GM18520 (cell line): Measurements from ENCODE around the gene PUS7L.

Experiments used
- ATAC-seq: cut with Tn5 transposase; IDR thresholded peaks from one replicate; pipeline ENCODE4 v1.9.1; 2021; ENCODE audit not compliant: unreplicated experiment

Gene PUS7L, protein sequence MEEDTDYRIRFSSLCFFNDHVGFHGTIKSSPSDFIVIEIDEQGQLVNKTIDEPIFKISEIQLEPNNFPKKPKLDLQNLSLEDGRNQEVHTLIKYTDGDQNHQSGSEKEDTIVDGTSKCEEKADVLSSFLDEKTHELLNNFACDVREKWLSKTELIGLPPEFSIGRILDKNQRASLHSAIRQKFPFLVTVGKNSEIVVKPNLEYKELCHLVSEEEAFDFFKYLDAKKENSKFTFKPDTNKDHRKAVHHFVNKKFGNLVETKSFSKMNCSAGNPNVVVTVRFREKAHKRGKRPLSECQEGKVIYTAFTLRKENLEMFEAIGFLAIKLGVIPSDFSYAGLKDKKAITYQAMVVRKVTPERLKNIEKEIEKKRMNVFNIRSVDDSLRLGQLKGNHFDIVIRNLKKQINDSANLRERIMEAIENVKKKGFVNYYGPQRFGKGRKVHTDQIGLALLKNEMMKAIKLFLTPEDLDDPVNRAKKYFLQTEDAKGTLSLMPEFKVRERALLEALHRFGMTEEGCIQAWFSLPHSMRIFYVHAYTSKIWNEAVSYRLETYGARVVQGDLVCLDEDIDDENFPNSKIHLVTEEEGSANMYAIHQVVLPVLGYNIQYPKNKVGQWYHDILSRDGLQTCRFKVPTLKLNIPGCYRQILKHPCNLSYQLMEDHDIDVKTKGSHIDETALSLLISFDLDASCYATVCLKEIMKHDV

DNA sequence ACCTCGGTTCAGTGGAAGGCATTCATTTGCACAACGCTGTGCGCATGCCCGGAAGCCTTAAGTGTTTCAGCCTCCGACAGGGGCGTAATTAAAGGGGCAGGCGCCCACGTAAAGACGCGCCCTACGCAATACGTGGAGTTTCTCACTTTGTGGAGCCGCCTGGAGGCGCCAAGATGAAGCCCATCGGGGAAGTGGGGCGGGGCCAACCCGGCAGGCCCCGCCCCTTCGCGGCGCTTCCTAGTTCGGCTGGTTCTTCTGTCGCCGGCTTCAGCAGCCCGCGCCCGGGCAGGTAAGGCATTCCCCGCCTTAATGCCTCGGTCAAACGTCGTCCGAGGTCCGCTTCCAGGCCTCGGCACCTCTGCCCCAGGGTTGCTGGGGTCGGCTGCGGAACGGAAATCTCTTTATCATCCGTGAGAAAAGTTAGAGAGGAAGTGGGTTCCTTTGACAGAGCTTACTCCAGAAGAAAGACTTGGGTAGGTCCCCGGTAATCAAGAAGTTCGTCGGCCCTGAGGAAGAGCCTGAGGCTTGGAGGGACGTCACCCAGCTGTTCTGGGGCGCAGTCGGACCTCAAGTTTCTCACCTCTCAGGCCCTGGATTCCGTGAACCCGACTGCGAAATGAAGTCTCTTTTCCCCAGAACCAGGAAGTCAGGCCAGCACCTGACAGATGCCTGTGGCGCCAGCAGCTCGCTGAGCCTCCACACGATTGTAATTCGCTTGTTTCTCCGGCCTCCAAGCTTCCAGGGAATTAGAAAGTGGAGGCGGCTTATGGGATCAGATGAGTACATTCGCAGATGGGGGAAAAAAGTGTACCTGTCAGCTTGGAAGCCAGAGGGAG, at the start of gene PUS7L, which contains the start of gene IRAK4:
Gene PUS7L, minus strand, starts transcription at position 63 of the 836 bp plus-strand sequence. CDS start 3,545 bp downstream, outside the sequence.
Gene IRAK4, plus strand, starts transcription at position 224 of the 836 bp plus-strand sequence. CDS start 9,161 bp downstream, outside the sequence.
- peak; percentile 98 for ATAC-seq

DNA sequence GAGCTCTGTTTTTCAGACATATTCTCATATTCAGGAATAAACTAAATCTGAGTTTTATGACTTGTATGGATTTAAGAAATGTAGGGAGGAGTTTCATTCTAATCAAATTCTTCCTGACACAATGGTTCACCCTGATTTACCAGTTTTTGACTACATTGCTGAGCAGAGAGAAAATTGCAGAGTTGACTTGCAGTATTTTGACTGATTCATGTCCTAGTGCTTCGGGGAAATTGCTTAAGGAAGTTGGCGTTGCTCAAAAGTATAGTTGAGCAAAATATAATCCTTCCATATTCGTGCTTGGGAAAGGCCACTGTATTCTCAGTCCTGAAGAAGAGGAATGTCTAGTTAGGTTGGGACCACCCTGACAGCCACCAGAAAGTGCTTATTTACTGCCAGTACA, 48.8 kb upstream of the PUS7L start:
- ATAC-seq = no peak

DNA sequence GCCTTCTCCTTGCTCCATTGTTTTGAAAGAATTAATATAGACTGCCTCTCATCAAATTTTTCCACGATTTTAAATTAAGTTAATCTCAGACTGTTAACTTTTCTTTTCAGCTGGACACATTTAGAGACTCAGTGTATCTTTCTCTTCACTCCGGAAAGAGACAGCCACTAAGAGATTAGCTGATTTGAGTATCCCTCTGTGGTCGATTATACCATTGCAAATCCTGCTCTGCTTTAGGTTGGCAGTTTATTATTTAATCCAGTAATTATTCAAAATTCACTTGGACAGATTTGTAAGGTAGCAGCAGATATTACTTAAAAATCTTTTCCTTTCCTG, 48.1 kb upstream of the PUS7L start:
- no peak for ATAC-seq

DNA sequence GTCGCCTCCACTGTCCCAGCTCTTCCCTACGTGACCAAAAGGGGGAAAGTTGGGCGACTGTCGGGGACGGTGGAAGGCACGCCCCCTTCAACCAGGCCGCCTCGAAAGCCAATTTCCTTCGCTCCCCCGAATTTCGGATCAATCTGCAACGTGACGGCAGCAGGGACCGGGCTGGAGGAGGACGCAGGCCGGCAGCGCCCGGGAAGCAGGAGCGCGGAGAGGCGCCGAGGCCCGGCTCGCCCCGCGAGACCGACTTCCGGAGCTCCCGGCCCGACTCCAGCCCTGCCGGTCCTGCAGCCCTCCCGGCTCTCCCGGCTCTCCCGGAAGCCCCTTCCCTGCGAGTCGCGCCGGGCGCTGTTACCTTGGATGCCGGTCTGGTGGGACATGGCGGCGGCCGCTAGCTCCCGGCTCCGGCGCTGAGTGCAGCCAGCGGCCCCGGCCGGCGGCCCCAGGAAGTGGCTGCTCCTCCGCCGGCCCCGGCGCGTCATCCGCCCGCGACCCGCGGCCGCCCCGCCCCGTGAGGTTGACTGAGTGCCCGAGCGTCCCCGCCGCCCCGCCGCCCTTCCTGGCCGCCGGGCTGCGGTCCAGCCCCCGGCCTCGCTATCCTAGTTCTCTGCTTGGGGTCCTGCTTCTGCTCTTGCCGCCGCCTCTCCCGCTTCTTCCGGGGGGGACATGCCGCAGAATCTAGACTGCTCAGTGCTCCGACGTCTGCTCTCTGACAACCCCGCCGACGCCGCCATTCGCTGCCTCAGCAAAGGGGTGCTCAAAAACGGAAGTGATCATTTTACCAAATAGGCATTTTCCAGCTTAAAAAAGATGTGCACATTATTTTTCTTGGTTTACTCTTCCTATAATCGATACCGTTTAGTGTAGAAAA, 47.5 kb upstream of the PUS7L start, which contains the start of gene TWF1:
Gene TWF1, minus strand, starts transcription at position 458 of the 877 bp plus-strand sequence. Its CDS starts 72 bp downstream, at position 386.
- peak; percentile 97 for ATAC-seq

DNA sequence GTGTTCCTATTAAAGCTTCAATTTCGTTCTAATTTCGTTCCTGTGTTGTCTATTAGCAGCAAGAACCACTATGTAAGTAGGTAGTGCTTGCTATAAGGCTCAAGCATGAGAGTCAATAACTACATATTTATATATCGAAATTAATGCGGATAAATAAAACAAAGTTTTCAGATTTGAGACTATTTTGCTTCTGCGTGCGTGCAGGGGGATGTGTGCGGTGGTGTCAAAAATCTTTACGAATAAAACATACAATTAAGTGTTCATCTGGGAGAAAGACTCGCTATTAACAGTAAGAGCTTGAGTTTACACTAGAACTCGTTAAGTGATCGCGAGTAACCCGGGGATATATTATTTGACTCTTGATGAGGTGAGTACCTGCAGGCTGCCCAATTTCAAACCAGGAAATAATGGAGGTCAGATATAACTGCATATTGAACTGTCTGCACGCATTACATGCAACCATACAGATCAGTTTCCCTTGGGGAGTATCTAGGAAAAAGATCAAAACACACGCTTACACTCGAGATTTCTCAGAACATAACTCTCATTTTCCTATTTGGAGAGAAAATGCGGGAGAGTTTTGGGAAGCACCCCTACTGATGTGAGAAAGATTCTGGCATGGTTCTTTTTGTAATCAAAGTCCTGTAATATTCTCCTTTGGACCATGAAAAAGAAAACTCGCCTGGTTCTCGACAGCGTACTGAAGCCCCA, 46.7 kb upstream of the PUS7L start:
- no peak for ATAC-seq

DNA sequence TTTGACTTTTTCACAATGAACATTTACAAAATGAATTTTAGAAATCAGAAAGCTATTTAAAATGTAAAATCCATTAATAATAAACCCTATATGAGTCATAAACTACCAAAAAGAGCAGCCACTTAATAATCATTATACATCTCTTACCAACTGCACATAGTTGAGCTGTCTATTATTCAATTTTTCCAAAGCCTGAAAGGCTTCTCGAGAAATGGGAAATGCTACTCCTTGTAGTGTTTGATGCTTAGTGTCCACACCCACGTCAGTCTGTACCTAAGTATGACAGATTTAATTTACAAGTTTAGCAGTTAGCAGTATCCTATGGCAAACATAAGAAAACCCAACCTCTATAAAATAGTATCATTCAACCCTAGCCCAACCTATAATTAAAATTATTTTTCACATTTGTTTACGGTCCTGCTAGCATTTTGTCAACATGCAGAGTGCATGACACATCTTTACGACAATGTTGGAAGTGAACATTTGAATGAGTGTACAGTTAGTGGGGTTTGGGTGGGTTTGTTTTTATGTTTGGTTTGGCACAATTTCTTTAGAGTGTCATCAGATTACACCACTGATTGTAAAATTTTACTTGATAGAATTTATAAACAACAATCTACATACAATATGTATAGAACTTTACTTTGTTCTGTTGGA, 39.1 kb upstream of the PUS7L start:
- ATAC-seq = no peak

DNA sequence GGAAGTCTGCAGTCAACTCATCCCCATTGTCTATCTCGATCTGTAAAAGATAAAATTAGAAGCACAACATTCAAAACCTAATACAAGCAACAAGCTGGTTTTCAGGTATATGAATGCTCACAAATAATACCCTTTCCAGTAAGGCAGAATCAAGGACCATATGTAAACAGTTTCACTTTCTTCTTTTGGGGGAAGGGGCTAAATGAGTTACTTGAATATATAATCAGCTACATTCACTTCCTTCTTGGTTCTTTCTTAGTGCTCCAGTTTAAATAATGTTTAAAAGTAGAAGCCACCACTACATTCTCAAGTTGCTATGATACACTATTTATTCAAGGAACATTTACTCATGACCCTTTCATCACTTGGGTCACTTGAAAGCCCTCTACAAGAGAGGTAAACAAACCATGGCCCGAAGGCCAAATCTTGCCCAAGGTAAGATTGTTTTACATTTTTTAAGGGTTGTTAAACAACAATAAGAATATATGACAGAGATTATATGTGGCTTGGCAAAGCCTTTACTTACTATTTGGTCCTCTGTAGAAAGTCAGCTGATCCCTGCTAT, 37.2 kb upstream of the PUS7L start:
- ATAC-seq = no peak

DNA sequence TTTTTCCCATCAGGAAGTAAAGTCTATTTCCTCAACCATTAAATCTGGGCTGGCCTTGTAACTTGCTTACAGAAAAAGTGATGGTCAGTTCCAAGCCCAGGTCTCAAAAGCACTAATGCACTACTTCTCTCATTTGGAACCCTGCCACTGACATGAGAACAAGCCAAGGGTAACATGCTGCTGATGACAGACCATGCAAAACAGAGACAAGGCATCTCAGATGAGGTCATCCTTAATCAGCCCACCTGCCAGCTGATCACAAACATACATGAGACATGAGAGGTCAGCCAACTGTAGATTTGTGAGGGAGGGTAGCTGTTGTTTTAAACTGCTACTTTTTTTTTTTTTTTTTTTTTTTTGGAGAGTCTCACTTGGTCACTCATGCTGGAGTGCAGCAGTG, 31.4 kb upstream of the PUS7L start:
- no peak for ATAC-seq

DNA sequence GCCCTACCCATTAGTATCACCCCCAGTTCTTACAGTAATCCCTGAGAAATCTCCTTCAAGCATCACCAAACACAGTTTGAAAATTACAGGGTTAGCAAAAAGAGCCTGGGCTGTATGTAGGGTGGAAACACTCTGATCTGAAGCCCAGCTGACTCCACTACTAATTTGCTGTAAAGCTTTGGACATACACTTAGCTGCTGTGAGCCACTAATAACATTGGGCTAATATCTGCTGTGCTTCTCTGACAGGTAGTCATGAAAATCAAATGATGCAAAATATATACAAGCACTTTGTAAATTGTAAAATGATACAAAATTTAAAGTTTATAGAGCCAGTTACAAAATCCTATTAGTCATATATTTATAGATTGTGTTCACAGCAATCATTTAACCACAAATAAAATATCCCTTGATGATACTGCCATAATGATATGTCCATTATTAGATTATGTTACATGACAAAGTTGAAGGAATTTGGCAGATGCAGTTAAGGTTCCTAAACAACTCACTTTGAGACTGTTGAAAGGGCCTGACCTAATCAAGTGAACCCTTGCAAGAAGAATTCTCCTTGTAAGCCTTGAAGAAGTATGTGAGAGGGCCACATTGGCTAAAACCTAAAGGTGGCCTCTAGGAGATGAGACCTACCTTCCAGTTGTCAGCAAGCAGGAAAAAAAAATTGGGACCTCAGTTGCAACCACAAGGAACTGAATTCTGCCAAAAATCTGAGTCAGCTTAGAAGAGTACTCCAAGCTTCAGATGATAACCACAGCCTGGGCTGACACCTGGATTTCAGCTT, 28.5 kb upstream of the PUS7L start:
- no peak for ATAC-seq

DNA sequence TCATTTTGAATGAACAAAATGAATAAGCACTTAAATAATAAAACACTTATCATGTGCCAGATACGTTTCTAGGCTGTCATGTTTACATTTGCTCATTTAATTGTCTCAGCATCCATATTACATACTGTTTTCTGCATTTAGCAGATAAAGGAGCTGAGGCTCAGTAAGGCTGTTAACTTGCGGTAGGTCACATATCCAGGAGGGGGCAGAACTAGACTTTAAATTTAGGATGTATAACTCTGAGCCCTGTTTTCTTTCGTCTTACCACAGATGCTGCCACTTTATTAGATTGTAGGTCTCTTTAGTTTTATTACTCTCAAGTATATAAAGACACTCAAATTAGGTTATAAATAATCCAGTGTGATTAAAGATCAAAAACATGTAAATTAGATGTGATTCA, 17.9 kb upstream of the PUS7L start:
- no peak for ATAC-seq

DNA sequence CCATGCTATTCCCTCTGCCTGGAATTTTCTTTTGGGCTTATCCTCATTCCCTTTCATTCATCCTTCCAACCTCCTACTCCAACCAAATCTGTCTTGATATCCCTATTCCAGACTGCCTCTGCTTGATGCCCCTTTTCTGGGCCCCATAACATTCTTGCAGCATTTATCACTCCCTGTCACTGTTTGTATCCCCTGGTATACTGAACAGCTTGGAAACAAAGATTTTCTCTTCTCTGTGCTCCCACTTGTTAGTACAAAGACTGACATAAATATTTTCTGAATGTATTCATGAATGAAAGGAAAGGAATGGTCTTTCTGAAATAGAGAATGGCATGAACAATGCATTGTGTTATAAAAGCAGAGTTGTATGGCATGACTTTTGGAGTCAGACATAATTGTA, 7.7 kb upstream of the PUS7L start:
- no peak for ATAC-seq

DNA sequence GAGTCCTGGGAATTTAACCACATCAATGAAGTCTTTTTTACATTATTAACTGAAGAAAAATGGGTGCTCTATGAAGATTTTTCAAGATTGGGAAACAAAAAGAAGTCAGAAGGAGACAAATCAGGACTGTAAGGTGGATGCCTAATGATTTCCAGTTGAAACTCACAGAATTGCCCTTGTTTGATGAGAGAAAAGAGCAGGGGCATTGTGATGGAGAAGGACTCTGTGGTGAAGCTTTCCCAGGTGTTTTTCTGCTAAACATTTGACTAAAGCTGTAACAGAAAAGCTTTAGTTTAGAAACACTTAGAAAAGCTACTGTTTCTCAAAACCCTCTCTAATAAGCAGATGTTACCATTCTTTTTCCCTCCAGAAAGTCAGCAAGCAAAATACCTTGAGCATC, 5.9 kb upstream of the PUS7L start:
- no peak for ATAC-seq

DNA sequence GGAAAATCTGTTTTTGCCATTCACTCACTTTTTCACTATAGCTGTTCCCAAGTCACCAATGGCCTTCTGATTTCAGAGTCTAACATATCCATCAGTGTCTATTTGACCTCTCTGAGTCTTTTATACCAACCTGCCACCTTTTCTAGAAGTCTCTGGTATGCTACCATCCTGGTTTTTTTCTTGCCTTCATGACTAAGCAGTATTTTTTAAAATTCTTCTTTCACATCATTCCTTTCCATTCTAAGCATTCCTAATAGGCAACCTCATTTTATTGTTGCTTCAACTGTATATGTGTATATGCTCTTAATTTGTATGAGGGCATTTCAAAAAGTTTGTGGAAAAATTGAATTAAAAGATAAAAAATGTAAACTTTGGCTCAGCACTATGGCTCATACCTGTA, 5.2 kb upstream of the PUS7L start:
- ATAC-seq = no peak

DNA sequence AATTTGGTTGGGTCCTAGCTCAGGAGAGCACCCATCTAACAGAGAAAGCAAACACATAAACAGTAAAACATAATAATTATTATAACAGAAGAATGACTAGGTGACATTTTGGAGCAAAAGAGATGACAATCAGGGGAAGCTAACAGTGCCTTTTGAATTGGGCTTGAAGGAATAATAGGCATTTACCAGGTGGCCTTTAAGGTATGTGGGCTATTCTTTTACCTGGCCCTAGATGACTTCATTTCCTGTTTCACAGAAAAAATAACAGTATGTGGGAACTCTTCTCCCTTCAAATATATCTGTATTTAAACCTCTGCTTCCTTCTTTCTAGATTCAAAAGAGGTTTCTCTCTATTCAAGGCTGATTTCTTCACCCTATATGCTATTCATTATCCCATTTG, 4.0 kb upstream of the PUS7L start:
- ATAC-seq = no peak

DNA sequence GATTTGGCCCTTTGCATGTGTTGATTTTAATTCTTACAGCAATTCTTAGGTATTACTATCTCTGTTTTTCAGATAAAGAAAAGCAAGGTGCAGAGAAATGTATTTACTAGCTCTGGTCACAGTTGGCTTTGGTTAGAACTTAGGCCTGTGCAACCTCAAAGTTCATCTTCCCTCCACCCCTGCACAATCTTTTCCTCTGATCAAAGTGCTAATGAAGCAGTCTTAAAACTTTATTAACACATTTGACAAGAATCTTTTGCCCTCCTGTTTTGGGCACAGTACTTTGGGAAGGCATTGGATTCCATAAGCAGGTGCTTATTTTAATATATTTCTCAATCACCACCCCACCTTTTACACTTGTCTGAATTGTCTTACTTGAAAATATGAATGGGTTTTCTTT, 2.9 kb upstream of the PUS7L start:
- no peak for ATAC-seq

DNA sequence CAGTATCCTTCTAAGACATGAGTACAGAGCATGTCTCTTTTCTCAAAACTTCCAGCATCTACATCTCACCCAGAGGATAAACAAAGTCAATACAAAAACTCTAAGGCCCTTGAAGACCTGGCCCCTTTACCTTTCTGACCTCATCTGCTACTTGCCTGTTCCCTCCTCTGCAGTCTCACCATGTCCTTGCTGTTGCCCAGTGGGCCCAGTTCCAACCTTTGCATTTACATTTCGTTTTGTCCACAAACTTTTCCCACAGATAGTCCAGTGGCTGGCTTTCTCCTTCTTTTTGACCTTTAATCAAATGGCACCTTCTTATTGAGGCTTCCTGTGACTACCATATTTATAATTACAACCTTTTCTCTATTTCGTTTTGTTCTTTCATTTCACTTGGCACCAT, 1.8 kb upstream of the PUS7L start:
- no peak for ATAC-seq

DNA sequence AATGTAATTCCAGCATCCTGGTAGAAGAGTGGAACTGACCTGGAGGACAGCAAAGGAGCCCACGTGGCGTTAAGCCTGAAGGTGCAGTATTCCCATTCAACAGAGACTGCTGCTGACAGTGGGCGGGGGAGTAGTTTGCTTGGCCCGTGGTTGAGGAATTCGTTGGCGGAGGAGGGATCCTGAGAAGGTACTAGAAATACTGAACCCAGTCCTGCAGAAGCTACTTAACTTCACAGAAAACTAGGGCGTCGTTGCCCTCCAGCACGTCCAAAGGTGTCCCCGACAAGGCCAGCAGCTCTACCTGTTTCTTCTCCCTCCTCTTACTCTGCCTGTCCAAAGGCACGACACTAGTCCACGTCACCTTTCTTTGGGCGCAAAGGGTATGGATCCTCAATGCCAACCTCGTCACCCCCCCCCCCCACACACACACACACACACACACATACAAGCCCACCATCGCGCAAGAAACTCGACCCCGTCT, 303 bp downstream of the PUS7L start:
- ATAC-seq = no peak

DNA sequence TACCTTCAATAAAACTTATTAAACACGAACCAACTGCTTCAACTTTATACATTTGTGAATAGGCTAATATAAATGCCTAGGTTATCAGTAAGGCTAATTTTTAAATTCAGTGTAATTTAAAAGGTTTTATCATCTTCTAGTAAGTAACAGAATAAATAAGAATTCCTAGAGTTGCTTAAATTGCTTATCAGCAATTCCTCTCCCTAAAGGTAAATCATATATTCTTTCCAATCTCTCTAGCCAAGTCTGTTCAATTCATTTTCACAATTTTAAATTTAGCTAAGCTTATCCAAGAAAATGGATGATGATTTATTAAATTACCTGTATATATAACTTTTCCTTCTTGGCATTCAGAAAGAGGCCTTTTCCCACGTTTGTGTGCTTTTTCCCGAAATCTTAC, 4.6 kb downstream of the PUS7L start:
- no peak for ATAC-seq
